ENCODE data around the gene CHRNB2.
A peak's percentile ranks its signal among the peaks of the same experiment; 100 is the strongest.

CHRNB2 gene

DNA sequence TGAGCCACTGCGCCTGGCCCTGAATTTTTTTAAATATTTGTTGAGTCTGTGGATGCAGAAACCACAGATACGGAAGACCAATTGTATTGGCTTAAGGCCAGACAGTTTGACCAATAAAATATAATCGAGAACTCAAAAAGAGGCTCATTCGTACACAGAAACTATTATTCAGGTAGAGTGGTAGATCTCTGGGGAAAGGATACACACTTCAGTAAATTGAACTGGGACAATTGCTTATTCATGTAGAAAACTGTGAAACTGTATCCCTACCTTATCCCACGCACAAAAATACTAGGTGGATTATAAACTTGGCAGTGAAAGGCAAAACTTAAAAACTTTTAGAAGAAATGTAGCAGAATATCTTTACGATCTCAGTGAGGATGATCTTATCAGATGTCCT is 40.4 kb upstream of the CHRNB2 start (continued):
- TF ChIP-seq ZNF341 (tag by site-specific recombination; IDR thresholded peaks at IDR 0.05; ENCODE audit: low read depth) (no peak), SP7 (tag by site-specific recombination; IDR thresholded peaks at IDR 0.05) (0 out of 2 replicates have a peak, but pooled peaks have one; percentile 16), ZNF623 (tag by site-specific recombination; IDR thresholded peaks at IDR 0.05) (no peak), ZNF664 (tag by site-specific recombination; IDR thresholded peaks at IDR 0.05) (no peak), ZBTB20 (tag by site-specific recombination; IDR thresholded peaks at IDR 0.05) (no peak), ZNF416 (tag by site-specific recombination; IDR thresholded peaks at IDR 0.05) (no peak), ZNF530 (tag by site-specific recombination; IDR thresholded peaks at IDR 0.05; ENCODE audit: low read depth) (no peak), ZNF768 (tag by site-specific recombination; IDR thresholded peaks at IDR 0.05) (no peak), ZNF48 (tag by site-specific recombination; IDR thresholded peaks at IDR 0.05) (no peak), ZNF335 (tag by site-specific recombination; conservative IDR thresholded peaks at IDR 0.05) (no peak), ZNF645 (tag by site-specific recombination; IDR thresholded peaks at IDR 0.05) (no peak), ZNF37A (tag by site-specific recombination; IDR thresholded peaks at IDR 0.05) (no peak), ZNF544 (tag by site-specific recombination; IDR thresholded peaks at IDR 0.05) (no peak), ZNF404 (tag by site-specific recombination; IDR thresholded peaks at IDR 0.05) (no peak), HOXA7 (CRISPR knock-in tag; IDR thresholded peaks at IDR 0.05; ENCODE audit: borderline replicate concordance) (no peak), ZNF707 (tag by site-specific recombination; IDR thresholded peaks at IDR 0.05) (no peak), ZNF658 (tag by site-specific recombination; IDR thresholded peaks at IDR 0.05) (no peak), ZNF184 (tag by site-specific recombination; IDR thresholded peaks at IDR 0.05) (peak; percentile 10; the same call in 1 of the 2 replicates), ZNF561 (tag by site-specific recombination; IDR thresholded peaks at IDR 0.05; ENCODE audit: borderline replicate concordance) (peak; percentile 64; the same call in 1 of the 2 replicates), ZBTB7A (tag by site-specific recombination; IDR thresholded peaks at IDR 0.05; ENCODE audit: low read depth) (no peak), HOXD13 (CRISPR knock-in tag; IDR thresholded peaks at IDR 0.05; ENCODE audit: borderline replicate concordance) (no peak), ZNF174 (tag by site-specific recombination; IDR thresholded peaks at IDR 0.05) (no peak), ZNF138 (tag by site-specific recombination; IDR thresholded peaks at IDR 0.05; ENCODE audit: borderline replicate concordance) (no peak), ZNF621 (tag by site-specific recombination; IDR thresholded peaks at IDR 0.05) (no peak), ZNF394 (tag by site-specific recombination; IDR thresholded peaks at IDR 0.05; ENCODE audit: borderline replicate concordance) (no peak), REPIN1 (tag by site-specific recombination; IDR thresholded peaks at IDR 0.05; ENCODE audit: low read depth) (no peak), ZNF629 (tag by site-specific recombination; IDR thresholded peaks at IDR 0.05) (peak; percentile 51), ZNF350 (tag by site-specific recombination; IDR thresholded peaks at IDR 0.05) (no peak), ZNF121 (tag by site-specific recombination; IDR thresholded peaks at IDR 0.05) (no peak), ZNF596 (tag by site-specific recombination; IDR thresholded peaks at IDR 0.05) (no peak), FEZF1 (tag by site-specific recombination; IDR thresholded peaks at IDR 0.05) (peak; percentile 91), KLF9 (tag by site-specific recombination; IDR thresholded peaks at IDR 0.05; ENCODE audit: low read depth) (no peak), ZBTB1 (tag by site-specific recombination; IDR thresholded peaks at IDR 0.05) (no peak), ZNF10 (tag by site-specific recombination; IDR thresholded peaks at IDR 0.05) (no peak; the same call in 1 of the 2 replicates), ZBTB8A (tag by site-specific recombination; IDR thresholded peaks at IDR 0.05) (no peak), ZNF670 (tag by site-specific recombination; IDR thresholded peaks at IDR 0.05; ENCODE audit: low read depth) (no peak), HOXC10 (CRISPR knock-in tag; IDR thresholded peaks at IDR 0.05) (no peak)
- TF ChIP-seq, protein P1, sequence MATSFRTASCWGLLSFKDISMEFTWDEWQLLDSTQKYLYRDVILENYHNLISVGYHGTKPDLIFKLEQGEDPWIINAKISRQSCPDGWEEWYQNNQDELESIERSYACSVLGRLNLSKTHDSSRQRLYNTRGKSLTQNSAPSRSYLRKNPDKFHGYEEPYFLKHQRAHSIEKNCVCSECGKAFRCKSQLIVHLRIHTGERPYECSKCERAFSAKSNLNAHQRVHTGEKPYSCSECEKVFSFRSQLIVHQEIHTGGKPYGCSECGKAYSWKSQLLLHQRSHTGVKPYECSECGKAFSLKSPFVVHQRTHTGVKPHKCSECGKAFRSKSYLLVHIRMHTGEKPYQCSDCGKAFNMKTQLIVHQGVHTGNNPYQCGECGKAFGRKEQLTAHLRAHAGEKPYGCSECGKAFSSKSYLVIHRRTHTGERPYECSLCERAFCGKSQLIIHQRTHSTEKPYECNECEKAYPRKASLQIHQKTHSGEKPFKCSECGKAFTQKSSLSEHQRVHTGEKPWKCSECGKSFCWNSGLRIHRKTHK (tag by site-specific recombination; IDR thresholded peaks at IDR 0.05) = no peak
- TF ChIP-seq, protein P2, sequence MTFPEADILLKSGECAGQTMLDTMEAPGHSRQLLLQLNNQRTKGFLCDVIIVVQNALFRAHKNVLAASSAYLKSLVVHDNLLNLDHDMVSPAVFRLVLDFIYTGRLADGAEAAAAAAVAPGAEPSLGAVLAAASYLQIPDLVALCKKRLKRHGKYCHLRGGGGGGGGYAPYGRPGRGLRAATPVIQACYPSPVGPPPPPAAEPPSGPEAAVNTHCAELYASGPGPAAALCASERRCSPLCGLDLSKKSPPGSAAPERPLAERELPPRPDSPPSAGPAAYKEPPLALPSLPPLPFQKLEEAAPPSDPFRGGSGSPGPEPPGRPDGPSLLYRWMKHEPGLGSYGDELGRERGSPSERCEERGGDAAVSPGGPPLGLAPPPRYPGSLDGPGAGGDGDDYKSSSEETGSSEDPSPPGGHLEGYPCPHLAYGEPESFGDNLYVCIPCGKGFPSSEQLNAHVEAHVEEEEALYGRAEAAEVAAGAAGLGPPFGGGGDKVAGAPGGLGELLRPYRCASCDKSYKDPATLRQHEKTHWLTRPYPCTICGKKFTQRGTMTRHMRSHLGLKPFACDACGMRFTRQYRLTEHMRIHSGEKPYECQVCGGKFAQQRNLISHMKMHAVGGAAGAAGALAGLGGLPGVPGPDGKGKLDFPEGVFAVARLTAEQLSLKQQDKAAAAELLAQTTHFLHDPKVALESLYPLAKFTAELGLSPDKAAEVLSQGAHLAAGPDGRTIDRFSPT (tag by site-specific recombination; IDR thresholded peaks at IDR 0.05) = 0 out of 2 replicates have a peak, but pooled peaks have one; percentile 12
- TF ChIP-seq, protein P3, sequence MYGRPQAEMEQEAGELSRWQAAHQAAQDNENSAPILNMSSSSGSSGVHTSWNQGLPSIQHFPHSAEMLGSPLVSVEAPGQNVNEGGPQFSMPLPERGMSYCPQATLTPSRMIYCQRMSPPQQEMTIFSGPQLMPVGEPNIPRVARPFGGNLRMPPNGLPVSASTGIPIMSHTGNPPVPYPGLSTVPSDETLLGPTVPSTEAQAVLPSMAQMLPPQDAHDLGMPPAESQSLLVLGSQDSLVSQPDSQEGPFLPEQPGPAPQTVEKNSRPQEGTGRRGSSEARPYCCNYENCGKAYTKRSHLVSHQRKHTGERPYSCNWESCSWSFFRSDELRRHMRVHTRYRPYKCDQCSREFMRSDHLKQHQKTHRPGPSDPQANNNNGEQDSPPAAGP (tag by site-specific recombination; IDR thresholded peaks at IDR 0.05) = no peak

All from HEK293 (cell line).